NB4 (cell line): Measurements from ENCODE around the gene AGAP5.
A peak's percentile ranks its signal among the peaks of the same experiment; 100 is the strongest.

ENCODE experiments used
- DNase-seq: peaks from one replicate; pipeline ENCODE4 v3.0.0; 2010; ENCODE audit warnings: low read depth
- H3K4me3 ChIP-seq: one replicate; pipeline ENCODE4 v1.5.1; 2011; ENCODE audit warnings: mild to moderate bottlenecking, low read depth, low read length, moderate library complexity
- MYC ChIP-seq: IDR thresholded peaks from 2 replicates; pipeline ENCODE4 v1.6.1; 2011; ENCODE audit warnings: low read depth, low read length
- POLR2A ChIP-seq: IDR thresholded peaks from 2 replicates; pipeline ENCODE4 v1.6.1; 2011; ENCODE audit warnings: mild to moderate bottlenecking; ENCODE audit not compliant: insufficient read length; ENCODE audit errors: extremely low read depth
- TF ChIP-seq, protein P1 (sequence below): IDR thresholded peaks from 2 replicates; pipeline ENCODE4 v1.6.1; 2011; ENCODE audit warnings: low read depth, low read length
- TF ChIP-seq, protein P2 (sequence below): IDR thresholded peaks from one replicate; pipeline ENCODE4 v1.5.1; 2012; ENCODE audit warnings: low read depth, low read length

Gene AGAP5

DNA sequence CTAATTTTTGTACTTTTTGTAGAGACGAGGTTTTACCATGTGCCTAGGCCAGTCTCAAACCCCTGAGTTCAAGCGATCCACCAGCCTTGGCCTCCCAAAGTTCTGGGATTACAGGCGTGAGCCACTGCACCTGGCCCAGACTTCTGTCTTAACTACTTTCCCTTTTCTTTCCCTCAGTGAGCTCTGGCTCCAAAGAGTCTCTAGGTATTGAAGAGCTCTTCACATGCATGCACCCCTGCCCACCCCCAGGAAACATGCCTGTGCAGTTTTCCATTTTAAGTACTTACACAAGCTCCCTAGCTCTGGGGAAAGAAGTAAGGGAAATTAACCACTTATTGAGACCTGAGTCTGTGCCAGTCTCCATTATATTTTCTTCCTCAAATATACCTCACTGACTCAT is 58.6 kb downstream of the AGAP5 start:
- H3K4me3 ChIP-seq = no peak overlapping the region
- TF ChIP-seq, protein P1, sequence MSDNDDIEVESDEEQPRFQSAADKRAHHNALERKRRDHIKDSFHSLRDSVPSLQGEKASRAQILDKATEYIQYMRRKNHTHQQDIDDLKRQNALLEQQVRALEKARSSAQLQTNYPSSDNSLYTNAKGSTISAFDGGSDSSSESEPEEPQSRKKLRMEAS = no peak
- TF ChIP-seq, protein P2, sequence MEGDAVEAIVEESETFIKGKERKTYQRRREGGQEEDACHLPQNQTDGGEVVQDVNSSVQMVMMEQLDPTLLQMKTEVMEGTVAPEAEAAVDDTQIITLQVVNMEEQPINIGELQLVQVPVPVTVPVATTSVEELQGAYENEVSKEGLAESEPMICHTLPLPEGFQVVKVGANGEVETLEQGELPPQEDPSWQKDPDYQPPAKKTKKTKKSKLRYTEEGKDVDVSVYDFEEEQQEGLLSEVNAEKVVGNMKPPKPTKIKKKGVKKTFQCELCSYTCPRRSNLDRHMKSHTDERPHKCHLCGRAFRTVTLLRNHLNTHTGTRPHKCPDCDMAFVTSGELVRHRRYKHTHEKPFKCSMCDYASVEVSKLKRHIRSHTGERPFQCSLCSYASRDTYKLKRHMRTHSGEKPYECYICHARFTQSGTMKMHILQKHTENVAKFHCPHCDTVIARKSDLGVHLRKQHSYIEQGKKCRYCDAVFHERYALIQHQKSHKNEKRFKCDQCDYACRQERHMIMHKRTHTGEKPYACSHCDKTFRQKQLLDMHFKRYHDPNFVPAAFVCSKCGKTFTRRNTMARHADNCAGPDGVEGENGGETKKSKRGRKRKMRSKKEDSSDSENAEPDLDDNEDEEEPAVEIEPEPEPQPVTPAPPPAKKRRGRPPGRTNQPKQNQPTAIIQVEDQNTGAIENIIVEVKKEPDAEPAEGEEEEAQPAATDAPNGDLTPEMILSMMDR = no peak
- no peak for TF ChIP-seq POLR2A
- no peak for TF ChIP-seq MYC

GRCh38 chr10:73635781-73636180 is 62.1 kb downstream of the AGAP5 start:
- no peak overlapping the region for H3K4me3 ChIP-seq
- TF ChIP-seq, protein P2 = no peak
- TF ChIP-seq, protein P1 = no peak
- no peak for TF ChIP-seq MYC
- TF ChIP-seq POLR2A = no peak
- no peak for DNase-seq

More for the DNA sequence above, 58.6 kb downstream of the AGAP5 start:
- no peak for DNase-seq

DNA sequence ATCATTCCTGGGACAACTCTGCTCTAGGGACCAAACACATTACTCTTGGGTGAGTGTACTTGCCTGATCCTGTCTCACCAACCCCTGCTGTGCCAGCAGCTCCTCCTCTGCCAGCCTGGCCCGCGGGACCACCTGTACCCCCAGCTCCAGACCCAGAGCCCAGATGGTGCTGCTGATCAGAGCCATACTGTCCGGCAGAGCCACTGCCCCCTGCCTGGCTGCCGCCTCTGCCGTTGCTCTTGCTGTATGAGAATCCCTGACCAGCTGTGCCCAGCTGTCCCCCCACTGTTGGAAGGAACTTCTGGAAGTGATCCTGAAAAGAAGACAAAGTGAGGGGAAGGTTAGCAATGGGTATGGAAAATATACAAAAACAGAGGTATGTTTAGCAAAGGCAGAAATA is 63.5 kb downstream of the AGAP5 start:
- TF ChIP-seq MYC = no peak
- TF ChIP-seq, protein P1 = no peak
- TF ChIP-seq, protein P2 = no peak
- TF ChIP-seq POLR2A = no peak
- DNase-seq = no peak
- H3K4me3 ChIP-seq = no peak overlapping the region

DNA sequence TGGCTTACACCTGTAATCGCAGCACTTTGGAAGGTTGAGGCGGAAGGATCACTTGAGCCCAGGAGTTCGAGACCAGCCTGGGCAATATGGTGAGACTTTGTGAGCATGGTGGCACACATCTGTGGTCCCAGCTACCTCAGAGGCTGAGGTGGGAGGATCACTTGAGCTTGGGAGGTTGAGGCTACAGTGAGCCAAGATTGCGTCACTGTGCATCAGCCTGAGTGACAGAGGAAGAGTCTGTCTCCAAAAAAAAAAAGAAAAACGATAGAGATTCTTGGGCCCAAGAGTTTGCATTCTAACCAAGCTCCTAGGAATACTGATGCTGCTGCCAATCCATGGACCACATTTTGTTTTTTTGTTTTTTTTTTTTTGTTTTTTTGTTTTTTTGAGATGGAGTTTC is 68.7 kb downstream of the AGAP5 start:
- no peak for DNase-seq
- no peak overlapping the region for H3K4me3 ChIP-seq
- no peak for TF ChIP-seq MYC
- TF ChIP-seq POLR2A = no peak
- TF ChIP-seq, protein P1 = no peak

DNA sequence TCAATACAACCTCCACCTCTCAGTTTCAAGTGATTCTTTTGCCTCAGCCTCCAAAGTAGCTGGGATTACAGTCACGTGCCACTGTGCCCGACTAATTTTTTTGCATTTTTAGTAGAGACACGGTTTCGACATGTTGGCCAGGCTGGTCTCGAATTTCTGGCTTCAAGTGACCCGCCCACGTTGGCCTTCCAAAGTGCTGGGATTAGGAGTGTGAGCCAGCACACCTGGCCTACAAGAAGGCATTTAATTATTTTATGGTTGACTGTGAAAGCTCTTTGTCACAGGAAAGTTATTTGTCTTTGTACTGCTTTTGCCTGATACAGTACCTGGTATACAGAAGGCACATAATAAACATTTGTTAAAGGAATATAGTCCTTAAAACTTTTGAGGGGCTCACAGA is 69.5 kb downstream of the AGAP5 start:
- H3K4me3 ChIP-seq = no peak overlapping the region
- TF ChIP-seq, protein P2 = no peak
- TF ChIP-seq, protein P1 = no peak
- TF ChIP-seq MYC (no peak), POLR2A (no peak)
- DNase-seq = no peak

DNA sequence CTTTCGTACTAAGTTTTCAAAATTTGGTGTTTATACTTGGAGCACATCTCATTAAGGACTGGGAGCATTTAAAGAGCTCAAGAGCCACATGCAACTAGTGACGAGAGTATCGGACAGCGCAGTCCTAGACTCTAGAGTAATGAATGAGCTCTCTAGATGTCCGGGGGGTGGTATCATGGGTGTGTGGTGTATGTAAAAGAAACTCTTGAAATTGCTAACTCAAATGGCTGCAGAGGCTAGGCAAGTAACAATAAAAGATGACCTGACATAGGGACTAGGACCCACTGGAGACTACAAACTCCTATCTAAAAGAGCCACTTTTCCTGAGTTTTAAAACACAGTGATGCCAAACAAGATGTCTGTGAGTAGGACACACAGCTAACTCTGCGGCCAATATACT is 70.6 kb downstream of the AGAP5 start:
- DNase-seq = no peak
- peak overlapping the region; percentile 100 for H3K4me3 ChIP-seq
- TF ChIP-seq, protein P2 = no peak
- TF ChIP-seq POLR2A = no peak
- TF ChIP-seq, protein P1 = no peak
